Cerebellar nuclear complex (tissue), 1 donor: ENCODE results near the gene MED12L.

ENCODE experiments used
- DNase-seq, 2 experiments: peaks; one replicate each; lab custom pipeline; 2025; lab: John Stamatoyannopoulos, UW

Gene MED12L

GRCh38 chr3:151178208-151178845 lies 92.9 kb downstream of the MED12L start:
- no peak for DNase-seq

GRCh38 chr3:151182349-151183079 lies 97.0 kb downstream of the MED12L start:
- no peak for DNase-seq

- DNase-seq: no peak
Observed at GRCh38 chr3:151183265-151183671, 97.8 kb downstream of the MED12L start.

DNA sequence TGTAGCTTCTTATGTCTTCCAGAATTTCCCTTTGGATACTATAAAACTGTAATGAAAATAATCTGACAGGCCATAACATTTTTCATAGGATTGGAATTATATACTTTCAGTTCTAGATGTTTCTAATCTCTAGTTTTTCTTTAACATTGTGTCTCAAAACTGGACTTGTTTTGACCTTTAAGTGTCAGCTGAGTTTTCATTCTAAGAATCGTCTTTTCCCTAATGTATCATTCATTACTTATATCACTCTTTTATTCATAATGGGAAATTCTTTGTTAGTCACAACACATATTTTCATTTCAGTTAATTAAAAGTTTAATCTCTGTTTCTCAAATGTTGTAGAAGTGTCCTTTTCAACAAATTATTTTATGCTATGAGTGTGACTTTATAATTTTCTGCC lies 105.6 kb downstream of the MED12L start:
- no peak for DNase-seq

GRCh38 chr3:151192545-151192944 lies 107.1 kb downstream of the MED12L start:
- no peak for DNase-seq

- no peak for DNase-seq
Observed at GRCh38 chr3:151195826-151196225, 110.4 kb downstream of the MED12L start.

GRCh38 chr3:151196434-151196833 lies 111.0 kb downstream of the MED12L start:
- no peak for DNase-seq

GRCh38 chr3:151197228-151197627 lies 111.8 kb downstream of the MED12L start:
- DNase-seq: no peak

DNA sequence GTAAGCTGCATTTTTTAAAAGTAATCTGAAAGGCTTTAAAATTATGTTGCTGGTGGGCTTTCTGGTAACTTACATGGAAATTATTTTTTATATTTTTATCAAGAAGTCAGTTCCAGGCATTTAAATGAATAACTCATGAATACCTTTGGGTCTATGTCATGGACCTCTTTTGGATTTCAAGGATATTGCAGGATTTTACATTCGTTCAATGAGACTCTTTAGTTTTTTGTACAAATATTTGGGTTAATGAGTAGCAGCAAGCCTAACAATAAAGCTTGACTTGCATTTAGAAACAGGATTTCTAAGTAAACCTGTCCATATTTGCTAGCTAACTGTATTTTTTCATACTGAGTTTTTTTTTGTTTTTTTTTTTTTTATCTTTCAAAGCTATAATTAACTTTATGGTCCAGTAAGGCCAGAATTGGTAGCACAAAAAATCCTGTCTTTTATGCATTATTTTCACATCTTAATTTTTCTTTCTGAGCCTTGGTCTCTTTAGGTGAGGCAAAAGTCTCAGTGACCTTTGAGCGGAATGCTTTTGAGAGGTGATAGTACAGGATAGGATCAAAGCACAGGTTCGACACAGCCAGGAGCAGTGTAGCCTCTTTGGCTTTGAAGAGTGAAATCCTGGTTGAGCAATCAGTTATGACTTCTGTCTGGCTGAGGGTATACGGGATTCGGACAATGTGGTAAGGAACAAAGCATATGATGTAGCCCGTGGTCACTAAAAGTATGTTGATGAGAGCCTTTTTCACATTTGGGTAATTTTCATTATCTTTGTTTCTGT lies 112.7 kb downstream of the MED12L start:
- no peak for DNase-seq

GRCh38 chr3:151198849-151199248 lies 113.4 kb downstream of the MED12L start:
- no peak for DNase-seq

GRCh38 chr3:151199554-151200438 lies 114.3 kb downstream of the MED12L start:
- DNase-seq: no peak

GRCh38 chr3:151200586-151200985 lies 115.1 kb downstream of the MED12L start:
- DNase-seq: no peak

- no peak for DNase-seq
Observed at GRCh38 chr3:151201051-151201730, 115.7 kb downstream of the MED12L start.

DNA sequence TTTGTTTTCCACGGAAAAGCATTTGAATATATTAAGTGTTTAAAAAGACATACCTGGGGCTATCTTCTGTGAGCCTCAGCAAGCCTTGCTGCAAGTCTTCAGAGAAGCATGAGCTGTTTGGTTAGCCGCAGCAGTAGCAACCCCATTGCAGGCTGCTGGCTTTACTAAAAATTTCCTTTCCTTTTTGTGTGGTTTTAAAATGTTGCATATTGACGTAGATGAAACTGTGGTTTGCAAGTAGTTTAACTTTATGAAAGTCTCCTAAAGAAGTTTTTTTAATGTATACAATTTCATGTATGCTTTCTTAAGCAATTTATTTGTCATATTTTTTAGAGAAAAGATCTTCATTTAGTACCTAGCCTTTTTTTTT lies 117.6 kb downstream of the MED12L start, which contains the start of gene GPR171:
Gene GPR171, minus strand, starts transcription at position 166 of the 370 bp plus-strand sequence. CDS start 3,830 bp downstream, outside the sequence.
- no peak for DNase-seq

- DNase-seq: no peak
Observed at GRCh38 chr3:151204530-151205402, 119.3 kb downstream of the MED12L start.

- DNase-seq: no peak
Observed at GRCh38 chr3:151205482-151205881, 120.0 kb downstream of the MED12L start.

- DNase-seq: no peak
Observed at GRCh38 chr3:151206201-151206600, 120.7 kb downstream of the MED12L start.

GRCh38 chr3:151209654-151210053 lies 124.2 kb downstream of the MED12L start:
- no peak for DNase-seq

DNA sequence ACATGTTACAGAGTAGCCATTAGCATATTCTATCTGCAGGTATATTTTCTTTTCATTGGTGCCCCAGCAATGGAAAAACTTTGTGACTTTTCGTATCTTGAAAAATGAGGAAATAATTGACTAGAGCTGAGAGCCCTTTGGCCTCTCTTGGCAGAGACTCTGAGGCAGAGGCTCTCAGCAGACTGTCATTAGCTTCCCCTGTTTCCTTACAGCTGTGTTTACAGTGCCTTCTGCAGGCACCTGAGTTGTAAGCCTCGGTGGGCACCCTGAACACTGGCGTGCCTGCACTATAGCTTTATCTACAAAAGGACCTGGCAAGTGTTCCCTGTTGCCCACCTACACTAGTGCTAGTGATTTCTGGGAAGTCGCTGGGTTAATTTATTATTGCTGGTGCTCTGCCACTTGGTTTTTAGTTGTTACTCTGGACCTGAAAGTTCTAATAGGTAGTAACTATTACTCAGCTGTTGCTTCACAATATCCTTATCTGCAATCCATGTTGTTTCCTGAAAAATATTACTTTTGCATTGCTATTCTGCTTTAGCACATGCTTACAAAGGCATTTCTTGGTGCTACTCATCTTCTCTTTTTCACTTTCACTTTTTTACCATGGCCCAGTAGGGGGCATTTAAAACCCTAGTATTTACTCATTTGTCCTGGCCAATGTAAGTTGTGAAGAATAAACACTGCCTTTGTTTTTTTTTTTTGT lies 125.4 kb downstream of the MED12L start:
- DNase-seq: no peak

GRCh38 chr3:151213151-151213550 lies 127.7 kb downstream of the MED12L start:
- DNase-seq: no peak
